ENCODE data around the gene CFAP53. TPM values are rescaled to one million over a fixed set of nuclear protein-coding genes. Genes with fewer than 3 reads are reported as not detected.

Gene CFAP53
- polyA plus RNA-seq, 1 of the 3 experiments (the other 2 are of a cell fraction), result 1.6 TPM

DNA sequence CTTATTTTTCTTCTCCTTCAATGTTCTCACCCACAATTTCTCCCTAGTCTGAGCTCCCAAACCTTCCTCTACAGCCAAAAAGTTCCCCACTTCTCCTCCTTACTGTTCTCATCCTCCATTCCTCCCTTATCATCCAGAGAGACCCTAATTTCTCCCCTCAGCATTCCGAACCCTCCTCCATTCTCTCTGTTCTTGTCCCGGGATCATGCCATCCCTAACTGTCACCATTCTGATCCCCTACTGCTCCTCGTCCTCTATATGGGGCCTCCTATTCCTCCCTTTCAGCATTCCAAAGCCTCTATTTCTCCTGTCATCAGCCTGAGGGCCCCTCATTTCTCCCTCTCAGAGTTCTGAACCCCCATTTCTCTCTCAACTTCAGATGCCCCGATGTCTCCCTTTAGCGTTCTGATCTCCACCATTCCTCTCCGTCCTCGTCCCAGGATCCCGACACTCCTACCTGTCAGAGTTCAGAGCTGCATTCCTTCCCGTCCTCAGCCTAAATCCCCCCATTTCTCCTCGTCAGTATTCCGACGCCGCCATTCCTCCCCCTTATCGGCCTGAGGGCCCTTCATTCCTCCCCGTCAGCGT, 14.5 kb upstream of the CFAP53 start:
- H2AFZ ChIP-seq (ENCODE audit: low read depth), result peak overlapping the region; percentile 77
- WGBS (ENCODE audit: low lambda C conversion rate), result 1% methylated on average over 16 of the region's 16 CpGs
- ChIA-PET CTCF (interaction anchor here (1.2 to 4.6 kb wide), 4 partner anchors 14 to 422 kb away, joined by 3 to 23 read pairs (median 4); partner anchors contain the start of gene CFAP53), POLR2A (interaction anchor here (0.7 to 1.8 kb wide), 3 partner anchors 7 to 15 kb away, joined by 3 to 11 read pairs (median 4); partner anchors contain the start of gene CFAP53)
- peak overlapping the region; percentile 92 for H3K4me2 ChIP-seq
- no peak for DNase-seq
- H3K4me3 ChIP-seq (ENCODE audit: low read depth in 2 of 2, low read length in 1 of 2), result peak overlapping the region; percentile 86 to 99
- peaks cover 42 to 78% of the 10 kb centered on the region in 2 experiments for H3K36me3 ChIP-seq (replicated peaks in 1 of 2; ENCODE audit: control insufficient read depth in 1 of 2, insufficient read depth in 2 of 2, low read length in 1 of 2)
- peaks cover 14 to 23% of the 10 kb centered on the region in 2 experiments; a peak in 3 of 4 replicates for H3K4me1 ChIP-seq (ENCODE audit: control insufficient read depth in 1 of 2, insufficient read depth in 2 of 2, low read depth in 1 of 2, low read length in 1 of 2)
- 0 out of 2 replicates have a peak, but pooled peaks cover 6% of the 10 kb centered on the region for H4K20me1 ChIP-seq (ENCODE audit: insufficient read depth)
- H3F3A ChIP-seq (replicated peaks; ENCODE audit: insufficient read depth), result peaks cover 4% of the 10 kb centered on the region
- peak overlapping the region; percentile 76 for H3K9ac ChIP-seq
- peaks cover 41% of the 10 kb centered on the region for H3K79me2 ChIP-seq (ENCODE audit: insufficient read depth)
- no peaks in the 10 kb centered on the region for H3K9me2 ChIP-seq
- H3K9me3 ChIP-seq, result no peaks in the 10 kb centered on the region
- TF ChIP-seq MEF2A (IDR thresholded peaks at IDR 0.05; ENCODE audit: borderline replicate concordance, low read depth) (no peak), MXI1 (IDR thresholded peaks at IDR 0.05; ENCODE audit: low read depth, low read length) (no peak), NFIC (IDR thresholded peaks at IDR 0.05; ENCODE audit: borderline replicate concordance) (no peak), NRF1 (IDR thresholded peaks at IDR 0.05; ENCODE audit: low read depth, low read length) (no peak), JUND (IDR thresholded peaks at IDR 0.05) (no peak), SIN3A (IDR thresholded peaks at IDR 0.05; ENCODE audit: borderline replicate concordance, low read depth, low read length) (no peak), EP300 (IDR thresholded peaks at IDR 0.05; ENCODE audit: borderline replicate concordance in 1 of 2, low read depth in 1 of 2, low read length in 1 of 2) (no peak), RAD21 (IDR thresholded peaks at IDR 0.05; ENCODE audit: low read length) (no peak), POLR2AphosphoS5 (IDR thresholded peaks at IDR 0.05; ENCODE audit: low read depth, low read length) (no peak), FOXJ3 (CRISPR knock-in tag; IDR thresholded peaks at IDR 0.05) (no peak), TCF12 (IDR thresholded peaks at IDR 0.05) (no peak), TEAD4 (IDR thresholded peaks at IDR 0.05; ENCODE audit: borderline replicate concordance, insufficient read depth) (no peak)
- TF ChIP-seq, protein P1, sequence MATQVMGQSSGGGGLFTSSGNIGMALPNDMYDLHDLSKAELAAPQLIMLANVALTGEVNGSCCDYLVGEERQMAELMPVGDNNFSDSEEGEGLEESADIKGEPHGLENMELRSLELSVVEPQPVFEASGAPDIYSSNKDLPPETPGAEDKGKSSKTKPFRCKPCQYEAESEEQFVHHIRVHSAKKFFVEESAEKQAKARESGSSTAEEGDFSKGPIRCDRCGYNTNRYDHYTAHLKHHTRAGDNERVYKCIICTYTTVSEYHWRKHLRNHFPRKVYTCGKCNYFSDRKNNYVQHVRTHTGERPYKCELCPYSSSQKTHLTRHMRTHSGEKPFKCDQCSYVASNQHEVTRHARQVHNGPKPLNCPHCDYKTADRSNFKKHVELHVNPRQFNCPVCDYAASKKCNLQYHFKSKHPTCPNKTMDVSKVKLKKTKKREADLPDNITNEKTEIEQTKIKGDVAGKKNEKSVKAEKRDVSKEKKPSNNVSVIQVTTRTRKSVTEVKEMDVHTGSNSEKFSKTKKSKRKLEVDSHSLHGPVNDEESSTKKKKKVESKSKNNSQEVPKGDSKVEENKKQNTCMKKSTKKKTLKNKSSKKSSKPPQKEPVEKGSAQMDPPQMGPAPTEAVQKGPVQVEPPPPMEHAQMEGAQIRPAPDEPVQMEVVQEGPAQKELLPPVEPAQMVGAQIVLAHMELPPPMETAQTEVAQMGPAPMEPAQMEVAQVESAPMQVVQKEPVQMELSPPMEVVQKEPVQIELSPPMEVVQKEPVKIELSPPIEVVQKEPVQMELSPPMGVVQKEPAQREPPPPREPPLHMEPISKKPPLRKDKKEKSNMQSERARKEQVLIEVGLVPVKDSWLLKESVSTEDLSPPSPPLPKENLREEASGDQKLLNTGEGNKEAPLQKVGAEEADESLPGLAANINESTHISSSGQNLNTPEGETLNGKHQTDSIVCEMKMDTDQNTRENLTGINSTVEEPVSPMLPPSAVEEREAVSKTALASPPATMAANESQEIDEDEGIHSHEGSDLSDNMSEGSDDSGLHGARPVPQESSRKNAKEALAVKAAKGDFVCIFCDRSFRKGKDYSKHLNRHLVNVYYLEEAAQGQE (IDR thresholded peaks at IDR 0.05; ENCODE audit: low read depth, low read length), result no peak
- TF ChIP-seq, protein P2, sequence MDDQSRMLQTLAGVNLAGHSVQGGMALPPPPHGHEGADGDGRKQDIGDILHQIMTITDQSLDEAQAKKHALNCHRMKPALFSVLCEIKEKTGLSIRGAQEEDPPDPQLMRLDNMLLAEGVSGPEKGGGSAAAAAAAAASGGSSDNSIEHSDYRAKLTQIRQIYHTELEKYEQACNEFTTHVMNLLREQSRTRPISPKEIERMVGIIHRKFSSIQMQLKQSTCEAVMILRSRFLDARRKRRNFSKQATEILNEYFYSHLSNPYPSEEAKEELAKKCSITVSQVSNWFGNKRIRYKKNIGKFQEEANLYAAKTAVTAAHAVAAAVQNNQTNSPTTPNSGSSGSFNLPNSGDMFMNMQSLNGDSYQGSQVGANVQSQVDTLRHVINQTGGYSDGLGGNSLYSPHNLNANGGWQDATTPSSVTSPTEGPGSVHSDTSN (IDR thresholded peaks at IDR 0.05), result no peak
- TF ChIP-seq, protein P3, sequence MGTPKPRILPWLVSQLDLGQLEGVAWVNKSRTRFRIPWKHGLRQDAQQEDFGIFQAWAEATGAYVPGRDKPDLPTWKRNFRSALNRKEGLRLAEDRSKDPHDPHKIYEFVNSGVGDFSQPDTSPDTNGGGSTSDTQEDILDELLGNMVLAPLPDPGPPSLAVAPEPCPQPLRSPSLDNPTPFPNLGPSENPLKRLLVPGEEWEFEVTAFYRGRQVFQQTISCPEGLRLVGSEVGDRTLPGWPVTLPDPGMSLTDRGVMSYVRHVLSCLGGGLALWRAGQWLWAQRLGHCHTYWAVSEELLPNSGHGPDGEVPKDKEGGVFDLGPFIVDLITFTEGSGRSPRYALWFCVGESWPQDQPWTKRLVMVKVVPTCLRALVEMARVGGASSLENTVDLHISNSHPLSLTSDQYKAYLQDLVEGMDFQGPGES (IDR thresholded peaks at IDR 0.05; ENCODE audit: low read depth, low read length), result no peak
- TF ChIP-seq, protein P4, sequence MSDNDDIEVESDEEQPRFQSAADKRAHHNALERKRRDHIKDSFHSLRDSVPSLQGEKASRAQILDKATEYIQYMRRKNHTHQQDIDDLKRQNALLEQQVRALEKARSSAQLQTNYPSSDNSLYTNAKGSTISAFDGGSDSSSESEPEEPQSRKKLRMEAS (IDR thresholded peaks at IDR 0.05; ENCODE audit: low read depth), result no peak
- H3K27ac ChIP-seq (ENCODE audit: low read depth in 2 of 2, low read length in 1 of 2), result peak overlapping the region; percentile 75 to 95
- no peaks in the 10 kb centered on the region for H3K27me3 ChIP-seq (ENCODE audit: insufficient read depth)
